ENCODE measurements around the gene TSC2.
"Not testable (repeated sequence)": the region's sequence is repeated elsewhere in the genome, so short reads cannot be mapped to it uniquely, and the experiment has no call there.

Gene TSC2

GRCh38 chr16:2121325-2121724 is 73.5 kb downstream of the TSC2 start:
- peak; percentile 26 for TF ChIP-seq CTCF (IDR thresholded peaks at IDR 0.05; ENCODE audit: insufficient read depth, missing control alignments)
- DNase-seq (ENCODE audit: insufficient read length, low spot score); FAIRE-seq: not testable (repeated sequence)

- TF ChIP-seq CTCF (IDR thresholded peaks at IDR 0.05; ENCODE audit: insufficient read depth, missing control alignments), result no peak
- DNase-seq (ENCODE audit: insufficient read length, low spot score), result no peak
- FAIRE-seq, result no peak
These were observed 74.1 kb downstream of the TSC2 start for GRCh38 chr16:2121853-2122252.

- DNase-seq (ENCODE audit: insufficient read length, low spot score) (no peak), FAIRE-seq (no peak)
- no peak for TF ChIP-seq CTCF (IDR thresholded peaks at IDR 0.05; ENCODE audit: insufficient read depth, missing control alignments)
These were observed 74.6 kb downstream of the TSC2 start for GRCh38 chr16:2122429-2122828.

GRCh38 chr16:2122934-2123683 is 75.3 kb downstream of the TSC2 start:
- not testable (repeated sequence) for FAIRE-seq

GRCh38 chr16:2123706-2124376 is 76.1 kb downstream of the TSC2 start:
- not testable (repeated sequence) for FAIRE-seq; DNase-seq (ENCODE audit: insufficient read length, low spot score)

More at GRCh38 chr16:2122934-2123683, 75.3 kb downstream of the TSC2 start:
- DNase-seq (ENCODE audit: insufficient read length, low spot score), result not testable (repeated sequence)

- FAIRE-seq; DNase-seq (ENCODE audit: insufficient read length, low spot score): not testable (repeated sequence)
These were observed 76.5 kb downstream of the TSC2 start for GRCh38 chr16:2124377-2124693.

- FAIRE-seq; DNase-seq (ENCODE audit: insufficient read length, low spot score): not testable (repeated sequence)
These were observed 77.1 kb downstream of the TSC2 start for GRCh38 chr16:2124694-2125444.

GRCh38 chr16:2125609-2126008 is 77.8 kb downstream of the TSC2 start:
- not testable (repeated sequence) for FAIRE-seq; DNase-seq (ENCODE audit: insufficient read length, low spot score)

- not testable (repeated sequence) for FAIRE-seq
These were observed 78.5 kb downstream of the TSC2 start for GRCh38 chr16:2126161-2126743.

GRCh38 chr16:2126928-2127556 is 79.3 kb downstream of the TSC2 start:
- not testable (repeated sequence) for DNase-seq (ENCODE audit: insufficient read length, low spot score); FAIRE-seq

More at GRCh38 chr16:2126161-2126743, 78.5 kb downstream of the TSC2 start:
- DNase-seq (ENCODE audit: insufficient read length, low spot score), result not testable (repeated sequence)

GRCh38 chr16:2127630-2128280 is 80.0 kb downstream of the TSC2 start:
- FAIRE-seq; DNase-seq (ENCODE audit: insufficient read length, low spot score): not testable (repeated sequence)

GRCh38 chr16:2129251-2129650 is 81.5 kb downstream of the TSC2 start:
- not testable (repeated sequence) for FAIRE-seq; DNase-seq (ENCODE audit: insufficient read length, low spot score)

- FAIRE-seq; DNase-seq (ENCODE audit: insufficient read length, low spot score): not testable (repeated sequence)
These were observed 82.2 kb downstream of the TSC2 start for GRCh38 chr16:2129890-2130447.

- not testable (repeated sequence) for FAIRE-seq; DNase-seq (ENCODE audit: insufficient read length, low spot score)
These were observed 86.0 kb downstream of the TSC2 start for GRCh38 chr16:2133797-2134196.

Measured in D721Med (cell line).